ENCODE results near the gene AIFM2. TPM values are rescaled to one million over a fixed set of nuclear protein-coding genes. Genes with fewer than 3 reads are reported as not detected.

The AIFM2 gene
- total and polyA plus RNA-seq, 2 of the 13 experiments (the other 11 are each of a cell fraction or from before 2014, with no cell fraction given), result 20.3 to 29.5 TPM

GRCh38 chr10:70090951-70091350, 41.7 kb downstream of the AIFM2 start (continued):
- peak; percentile 62; the same call in 1 of the 2 replicates for TF ChIP-seq SP5 (CRISPR knock-in tag; IDR thresholded peaks at IDR 0.05; ENCODE audit: borderline replicate concordance, low read depth)
- no peak for TF ChIP-seq CCDC6 (CRISPR knock-in tag; IDR thresholded peaks at IDR 0.05)
- no peak for TF ChIP-seq RORA (CRISPR knock-in tag; IDR thresholded peaks at IDR 0.05)
- peak; percentile 79 for TF ChIP-seq PATZ1 (CRISPR knock-in tag; IDR thresholded peaks at IDR 0.05)
- TF ChIP-seq ZNF296 (CRISPR knock-in tag; conservative IDR thresholded peaks at IDR 0.05), result no peak
- peak; percentile 61; the same call in 1 of the 2 replicates for TF ChIP-seq AHDC1 (CRISPR knock-in tag; IDR thresholded peaks at IDR 0.05; ENCODE audit: borderline replicate concordance)
- no peak for TF ChIP-seq ZNF556 (CRISPR knock-in tag; IDR thresholded peaks at IDR 0.05; ENCODE audit: borderline replicate concordance)
- no peak for TF ChIP-seq ZBTB14 (CRISPR knock-in tag; IDR thresholded peaks at IDR 0.05)
- TF ChIP-seq GMEB1 (CRISPR knock-in tag; IDR thresholded peaks at IDR 0.05; ENCODE audit: borderline replicate concordance), result no peak; the same call in 1 of the 2 replicates
- TF ChIP-seq ZNF530 (CRISPR knock-in tag; IDR thresholded peaks at IDR 0.05; ENCODE audit: low read depth), result no peak
- TF ChIP-seq PAF1 (CRISPR knock-in tag; IDR thresholded peaks at IDR 0.05), result no peak
- no peak for TF ChIP-seq THAP9 (CRISPR knock-in tag; IDR thresholded peaks at IDR 0.05; ENCODE audit: borderline replicate concordance)

Measured in HepG2 (cell line).